NCI-H1105 (cell line): Measurements from ENCODE around the gene NAT8.
"Not testable (repeated sequence)": the region's sequence is repeated elsewhere in the genome, so short reads cannot be mapped to it uniquely, and the experiment has no call there.

ENCODE experiments used
- DNase-seq: peaks from one replicate; lab custom pipeline; 2025; lab: John Stamatoyannopoulos, UW

The NAT8 gene

GRCh38 chr2:73636977-73637376 is 5.2 kb downstream of the NAT8 start:
- not testable (repeated sequence) for DNase-seq

DNA sequence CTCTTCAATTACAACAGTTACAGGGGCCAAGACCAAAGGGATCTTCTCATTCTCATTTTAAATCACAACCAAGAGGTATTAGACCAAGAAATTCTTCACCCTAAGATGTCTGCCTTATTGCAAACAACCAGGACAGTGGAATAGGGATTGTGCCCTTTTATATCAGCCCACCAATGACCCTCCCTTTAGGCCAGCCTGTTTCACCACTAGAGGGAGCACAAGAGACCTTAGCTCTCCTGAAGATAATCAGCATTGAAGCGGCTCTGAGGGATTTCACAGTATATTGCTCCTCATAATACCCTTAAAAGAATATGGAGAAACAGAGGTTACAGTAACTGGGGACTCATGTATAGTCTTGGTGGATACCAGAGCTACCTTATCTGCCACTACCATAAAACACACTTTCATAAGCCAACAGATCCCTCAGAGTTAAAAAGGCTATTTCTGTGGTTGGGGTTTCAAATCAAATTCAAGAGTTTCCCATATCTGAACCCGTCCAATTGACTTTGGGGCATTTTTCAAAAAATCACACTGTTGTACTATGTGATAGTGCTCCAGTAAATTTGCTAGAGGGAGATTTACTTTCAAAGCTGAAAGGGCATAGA is 11.5 kb downstream of the NAT8 start:
- DNase-seq: not testable (repeated sequence)

DNA sequence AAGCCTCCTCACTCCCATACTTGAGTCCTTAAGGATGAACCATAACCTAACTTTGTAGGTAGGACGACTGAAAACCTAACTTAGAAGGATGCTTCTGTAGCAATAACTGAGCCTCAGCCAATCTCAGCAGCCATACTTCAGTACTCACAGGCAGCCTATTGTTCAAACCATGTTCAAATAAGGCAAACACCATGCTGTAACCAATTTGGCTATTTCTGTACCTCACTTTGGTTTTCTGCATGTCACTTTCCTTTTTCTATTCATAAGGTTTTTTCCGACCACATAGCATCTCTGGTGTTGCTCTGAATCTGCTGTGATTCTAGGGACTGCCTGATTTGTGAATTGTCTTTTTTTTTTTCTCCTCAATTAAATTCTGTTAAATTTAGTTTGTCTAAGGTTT is 13.7 kb downstream of the NAT8 start:
- not testable (repeated sequence) for DNase-seq

DNA sequence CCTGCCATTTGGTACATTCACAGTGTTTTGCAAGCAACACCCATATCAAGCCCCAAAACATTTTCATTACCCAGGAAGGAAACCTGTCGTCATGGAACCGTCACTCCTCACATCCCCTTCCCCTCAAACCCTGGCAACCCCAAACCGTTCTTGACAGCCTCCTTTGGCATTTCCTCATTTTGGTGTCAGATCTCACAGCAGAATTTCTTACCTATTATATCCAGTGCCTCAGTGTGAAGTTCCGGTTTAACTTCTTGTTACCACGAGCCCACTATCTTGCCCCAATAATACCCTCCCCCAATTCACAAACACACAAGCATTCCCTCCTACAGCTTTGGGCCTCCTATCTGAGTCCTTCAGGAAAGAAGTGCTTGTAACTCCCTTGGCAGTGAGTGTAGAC is 16.0 kb downstream of the NAT8 start:
- DNase-seq: not testable (repeated sequence)

DNA sequence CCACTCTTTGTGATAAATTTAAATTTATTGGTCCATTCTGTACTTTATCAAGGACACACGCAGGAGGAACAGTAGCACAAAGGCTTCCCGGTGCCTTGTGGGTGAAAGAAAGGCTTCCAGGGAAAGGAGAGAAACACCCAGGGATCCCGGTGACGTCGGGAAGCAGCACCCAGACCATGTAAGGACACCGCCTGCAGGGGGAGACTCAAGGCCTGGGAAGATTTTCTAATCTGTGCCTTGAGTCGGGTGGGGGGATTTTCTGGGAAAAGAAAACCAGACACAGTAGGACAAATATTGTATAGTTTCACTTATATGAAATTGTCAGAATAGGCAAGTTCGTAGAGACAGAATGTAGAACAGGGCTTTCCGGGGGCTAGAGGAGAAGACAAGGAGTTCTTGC is 17.6 kb downstream of the NAT8 start:
- DNase-seq: not testable (repeated sequence)

- not testable (repeated sequence) for DNase-seq
Observed at GRCh38 chr2:73624036-73624435, 18.2 kb downstream of the NAT8 start.

GRCh38 chr2:73619925-73620324 is 22.3 kb downstream of the NAT8 start:
- not testable (repeated sequence) for DNase-seq

DNA sequence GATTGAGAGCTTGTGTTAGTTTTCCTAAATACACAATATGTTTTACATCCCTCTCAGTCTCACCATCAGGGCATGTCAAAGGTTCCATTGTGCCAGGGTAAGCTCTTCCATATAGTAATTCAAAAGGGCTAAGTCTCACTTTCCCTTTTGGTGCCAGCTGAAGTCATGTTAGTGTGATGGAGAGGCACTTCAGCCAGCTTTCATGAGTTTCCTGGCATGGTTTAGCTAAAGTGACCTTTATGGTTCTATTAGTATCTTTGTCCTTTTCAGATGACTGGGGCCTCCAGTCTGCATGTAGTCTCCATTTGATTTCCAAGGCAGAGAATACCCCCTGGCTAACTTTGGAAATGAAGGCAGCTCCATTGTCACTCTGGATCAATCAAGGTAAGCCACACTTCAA is 27.2 kb downstream of the NAT8 start:
- DNase-seq: no peak

- DNase-seq: no peak
Observed at GRCh38 chr2:73614105-73614504, 28.1 kb downstream of the NAT8 start.

GRCh38 chr2:73611867-73612266 is 30.4 kb downstream of the NAT8 start:
- DNase-seq: no peak

GRCh38 chr2:73611193-73611592 is 31.0 kb downstream of the NAT8 start:
- DNase-seq: no peak

DNA sequence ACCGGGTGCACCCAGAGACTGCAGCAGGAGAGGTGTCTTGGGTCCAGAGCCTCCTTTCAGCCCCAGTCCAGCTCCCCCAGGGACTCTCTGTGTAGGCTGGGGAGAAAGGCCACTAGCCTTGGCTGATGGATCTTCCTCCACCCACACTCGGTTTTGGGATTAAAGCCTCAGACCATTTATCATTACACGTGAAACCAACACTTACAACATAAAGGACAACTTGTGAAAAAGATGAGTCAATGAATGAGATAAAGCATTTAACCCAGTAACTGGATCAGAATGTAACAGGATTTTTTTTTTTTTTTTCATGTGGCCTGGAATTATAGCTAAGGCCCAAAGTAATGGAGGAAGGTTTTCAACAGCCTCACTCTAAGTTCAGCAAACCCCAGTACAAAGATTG is 32.1 kb downstream of the NAT8 start:
- DNase-seq: no peak

GRCh38 chr2:73604589-73604988 is 37.6 kb downstream of the NAT8 start:
- not testable (repeated sequence) for DNase-seq

DNA sequence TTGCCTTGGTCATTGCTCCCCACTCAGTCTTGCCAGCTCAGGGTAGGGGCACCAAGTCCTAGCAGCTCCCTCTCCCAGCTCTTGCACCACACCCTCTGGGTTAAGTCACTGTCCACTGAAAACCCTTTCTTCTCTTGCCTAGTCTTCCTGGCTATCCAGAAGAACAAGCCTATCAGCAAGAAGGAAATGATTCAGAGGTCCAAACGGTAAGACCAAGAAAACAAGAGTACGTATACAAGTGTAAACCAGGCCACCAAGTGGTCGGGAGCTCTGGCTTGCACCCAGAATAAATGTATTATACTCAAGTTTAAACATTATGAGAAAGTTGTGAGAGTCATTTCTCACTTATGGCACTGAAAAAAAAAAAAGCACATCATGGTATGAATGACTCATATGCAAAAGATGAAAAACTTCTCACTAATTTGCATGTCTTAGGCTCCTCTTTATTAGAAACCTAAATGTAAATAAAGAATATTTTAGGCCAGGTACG is 39.1 kb downstream of the NAT8 start:
- not testable (repeated sequence) for DNase-seq

- DNase-seq: no peak
Observed at GRCh38 chr2:73601780-73602179, 40.4 kb downstream of the NAT8 start.

DNA sequence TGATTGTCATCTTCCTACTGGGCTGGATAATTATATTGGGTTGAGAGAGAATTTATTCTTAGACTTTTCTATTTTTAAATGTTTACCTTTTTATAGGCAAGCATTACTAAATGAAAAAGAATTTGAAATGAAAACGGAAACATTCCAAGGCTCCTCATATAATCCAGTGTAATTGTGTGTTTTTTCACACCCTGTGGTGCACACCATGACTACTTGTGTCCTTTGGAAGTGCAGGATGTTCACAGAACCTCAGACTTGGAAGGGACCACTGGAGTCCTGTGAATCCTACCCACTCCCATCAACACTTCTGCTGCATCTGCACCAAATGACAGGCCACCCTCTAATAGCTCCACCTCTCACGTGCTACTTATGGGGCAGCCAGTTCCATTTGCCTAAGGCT is 48.0 kb downstream of the NAT8 start:
- no peak for DNase-seq

DNA sequence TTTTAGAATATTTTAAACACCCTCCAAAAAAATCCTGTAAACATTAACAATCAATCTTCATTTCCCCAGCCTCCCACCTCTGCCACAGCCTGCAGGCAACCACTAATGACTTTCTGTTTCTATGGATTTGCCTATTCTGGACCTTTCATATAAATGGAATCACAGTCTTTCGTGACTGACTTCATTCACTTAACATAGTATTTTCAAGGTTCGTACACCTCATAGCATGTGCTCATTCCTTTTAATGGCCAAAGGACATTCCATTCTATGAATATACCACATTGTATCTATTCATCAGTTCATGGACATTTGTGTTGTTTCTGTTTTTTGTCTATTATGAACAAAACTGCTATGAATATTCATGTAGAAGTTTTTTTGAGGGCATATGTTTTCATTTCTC is 48.5 kb downstream of the NAT8 start:
- no peak for DNase-seq
